Upper lobe of left lung (tissue), 4 donors: ENCODE results near the gene FCRL5.

Experiments used
- EP300 ChIP-seq, 4 donors: sonication (generic); formaldehyde crosslinking; IDR thresholded peaks; one replicate each; pipeline ENCODE4 v1.5.1; 2017; ENCODE audit warnings: antibody characterized with exemption in 4 of 4, control low read depth in 2 of 4
- POLR2A ChIP-seq, 4 donors: fragments of 450-650 bp; IDR thresholded peaks; one replicate each; pipeline ENCODE4 v1.5.1; 2016 to 2017; ENCODE audit warnings: antibody characterized with exemption in 4 of 4, mild to moderate bottlenecking in 2 of 4
- TF ChIP-seq, protein P1 (sequence below), 6 experiments: fragments of 450-650 bp in 4 of 6; fragments of 200-600 bp in 2 of 6; sonication (generic) in 2 of 6; IDR thresholded peaks; one replicate each; pipeline ENCODE4 v1.5.1; 2016 to 2019; ENCODE audit warnings: antibody characterized with exemption in 6 of 6

GRCh38 chr1:157487504-157487903, 64.8 kb downstream of the FCRL5 start:
- TF ChIP-seq, protein P1, sequence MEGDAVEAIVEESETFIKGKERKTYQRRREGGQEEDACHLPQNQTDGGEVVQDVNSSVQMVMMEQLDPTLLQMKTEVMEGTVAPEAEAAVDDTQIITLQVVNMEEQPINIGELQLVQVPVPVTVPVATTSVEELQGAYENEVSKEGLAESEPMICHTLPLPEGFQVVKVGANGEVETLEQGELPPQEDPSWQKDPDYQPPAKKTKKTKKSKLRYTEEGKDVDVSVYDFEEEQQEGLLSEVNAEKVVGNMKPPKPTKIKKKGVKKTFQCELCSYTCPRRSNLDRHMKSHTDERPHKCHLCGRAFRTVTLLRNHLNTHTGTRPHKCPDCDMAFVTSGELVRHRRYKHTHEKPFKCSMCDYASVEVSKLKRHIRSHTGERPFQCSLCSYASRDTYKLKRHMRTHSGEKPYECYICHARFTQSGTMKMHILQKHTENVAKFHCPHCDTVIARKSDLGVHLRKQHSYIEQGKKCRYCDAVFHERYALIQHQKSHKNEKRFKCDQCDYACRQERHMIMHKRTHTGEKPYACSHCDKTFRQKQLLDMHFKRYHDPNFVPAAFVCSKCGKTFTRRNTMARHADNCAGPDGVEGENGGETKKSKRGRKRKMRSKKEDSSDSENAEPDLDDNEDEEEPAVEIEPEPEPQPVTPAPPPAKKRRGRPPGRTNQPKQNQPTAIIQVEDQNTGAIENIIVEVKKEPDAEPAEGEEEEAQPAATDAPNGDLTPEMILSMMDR (IDR thresholded peaks at IDR 0.05) = no peak
- TF ChIP-seq EP300 (IDR thresholded peaks at IDR 0.05) = no peak
- no peak for TF ChIP-seq POLR2A (IDR thresholded peaks at IDR 0.05)
